Peyer's patch (tissue), 4 donors: ENCODE results near the gene SLC2A4.

Source experiments
- POLR2A ChIP-seq, 2 donors: fragments of 450-650 bp; IDR thresholded peaks; one replicate each; pipeline ENCODE4 v1.5.1; 2017; ENCODE audit warnings: antibody characterized with exemption in 2 of 2, mild to moderate bottlenecking in 2 of 2, moderate library complexity in 2 of 2
- TF ChIP-seq, protein P1 (sequence below), 6 experiments: fragments of 450-650 bp in 4 of 6; fragments of 200-600 bp in 2 of 6; sonication (generic) in 1 of 6; IDR thresholded peaks; one replicate each; pipeline ENCODE4 v1.5.1; 2017 to 2019; ENCODE audit warnings: antibody characterized with exemption in 6 of 6, mild to moderate bottlenecking in 3 of 6, moderate library complexity in 1 of 6

DNA sequence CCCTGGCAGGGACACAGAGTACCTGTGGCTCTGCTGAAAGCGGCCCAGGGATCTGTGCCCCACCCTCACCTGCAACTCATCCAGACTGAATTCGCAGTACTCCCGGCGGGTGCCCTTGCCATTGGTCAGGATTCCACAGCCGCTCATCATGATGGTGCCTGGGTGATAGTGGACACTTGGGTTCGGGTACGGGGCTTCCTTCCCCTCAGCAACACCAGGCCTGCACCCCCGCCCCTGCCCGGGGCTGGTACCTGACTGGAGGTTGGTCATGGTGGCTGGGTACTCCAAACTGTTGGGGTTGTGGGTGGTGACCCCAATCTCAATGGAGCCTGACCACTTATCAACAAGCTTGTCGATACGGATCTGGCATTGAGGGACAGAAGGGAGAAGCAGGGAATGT lies 44.7 kb downstream of the SLC2A4 start:
- TF ChIP-seq, protein P1, sequence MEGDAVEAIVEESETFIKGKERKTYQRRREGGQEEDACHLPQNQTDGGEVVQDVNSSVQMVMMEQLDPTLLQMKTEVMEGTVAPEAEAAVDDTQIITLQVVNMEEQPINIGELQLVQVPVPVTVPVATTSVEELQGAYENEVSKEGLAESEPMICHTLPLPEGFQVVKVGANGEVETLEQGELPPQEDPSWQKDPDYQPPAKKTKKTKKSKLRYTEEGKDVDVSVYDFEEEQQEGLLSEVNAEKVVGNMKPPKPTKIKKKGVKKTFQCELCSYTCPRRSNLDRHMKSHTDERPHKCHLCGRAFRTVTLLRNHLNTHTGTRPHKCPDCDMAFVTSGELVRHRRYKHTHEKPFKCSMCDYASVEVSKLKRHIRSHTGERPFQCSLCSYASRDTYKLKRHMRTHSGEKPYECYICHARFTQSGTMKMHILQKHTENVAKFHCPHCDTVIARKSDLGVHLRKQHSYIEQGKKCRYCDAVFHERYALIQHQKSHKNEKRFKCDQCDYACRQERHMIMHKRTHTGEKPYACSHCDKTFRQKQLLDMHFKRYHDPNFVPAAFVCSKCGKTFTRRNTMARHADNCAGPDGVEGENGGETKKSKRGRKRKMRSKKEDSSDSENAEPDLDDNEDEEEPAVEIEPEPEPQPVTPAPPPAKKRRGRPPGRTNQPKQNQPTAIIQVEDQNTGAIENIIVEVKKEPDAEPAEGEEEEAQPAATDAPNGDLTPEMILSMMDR (IDR thresholded peaks at IDR 0.05) = no peak
- no peak for TF ChIP-seq POLR2A (IDR thresholded peaks at IDR 0.05)
